Ishikawa (cell line): ENCODE measurements around the gene ZNF469.

Experiments
- CEBPB ChIP-seq: IDR thresholded peaks from 2 replicates; pipeline ENCODE4 v1.6.1; 2012
- CREB1 ChIP-seq: IDR thresholded peaks from 2 replicates; pipeline ENCODE4 v1.6.1; 2012; ENCODE audit warnings: low read depth
- EGR1 ChIP-seq: IDR thresholded peaks from 2 replicates; pipeline ENCODE4 v1.6.1; 2012
- EP300 ChIP-seq: IDR thresholded peaks from 2 replicates; pipeline ENCODE4 v1.6.1; 2012; ENCODE audit warnings: borderline replicate concordance
- FOXM1 ChIP-seq: IDR thresholded peaks from 2 replicates; pipeline ENCODE4 v1.6.1; 2012; ENCODE audit warnings: low read depth, borderline replicate concordance
- NFIC ChIP-seq: IDR thresholded peaks from 2 replicates; pipeline ENCODE4 v1.6.1; 2012
- RAD21 ChIP-seq: IDR thresholded peaks from 2 replicates; pipeline ENCODE4 v1.6.1; 2012; ENCODE audit warnings: low read depth
- TAF1 ChIP-seq: IDR thresholded peaks from 2 replicates; pipeline ENCODE4 v1.6.1; 2012; ENCODE audit warnings: low read depth, mild to moderate bottlenecking
- TCF12 ChIP-seq: IDR thresholded peaks from 2 replicates; pipeline ENCODE4 v1.6.1; 2012; ENCODE audit warnings: low read depth
- TEAD4 ChIP-seq: IDR thresholded peaks from 2 replicates; pipeline ENCODE4 v1.6.1; 2012
- YY1 ChIP-seq: IDR thresholded peaks from 2 replicates; pipeline ENCODE4 v1.6.1; 2012; ENCODE audit warnings: low read depth
- ZBTB7A ChIP-seq: IDR thresholded peaks from 2 replicates; pipeline ENCODE4 v1.6.1; 2012; ENCODE audit warnings: low read depth
- TF ChIP-seq, protein P1 (sequence below): IDR thresholded peaks from 2 replicates; pipeline ENCODE4 v1.6.1; 2012
- TF ChIP-seq, protein P2 (sequence below): IDR thresholded peaks from 2 replicates; pipeline ENCODE4 v1.6.1; 2012; ENCODE audit warnings: low read depth, mild to moderate bottlenecking
- TF ChIP-seq, protein P3 (sequence below): IDR thresholded peaks from 2 replicates; pipeline ENCODE4 v1.6.1; 2012

ZNF469 gene

DNA sequence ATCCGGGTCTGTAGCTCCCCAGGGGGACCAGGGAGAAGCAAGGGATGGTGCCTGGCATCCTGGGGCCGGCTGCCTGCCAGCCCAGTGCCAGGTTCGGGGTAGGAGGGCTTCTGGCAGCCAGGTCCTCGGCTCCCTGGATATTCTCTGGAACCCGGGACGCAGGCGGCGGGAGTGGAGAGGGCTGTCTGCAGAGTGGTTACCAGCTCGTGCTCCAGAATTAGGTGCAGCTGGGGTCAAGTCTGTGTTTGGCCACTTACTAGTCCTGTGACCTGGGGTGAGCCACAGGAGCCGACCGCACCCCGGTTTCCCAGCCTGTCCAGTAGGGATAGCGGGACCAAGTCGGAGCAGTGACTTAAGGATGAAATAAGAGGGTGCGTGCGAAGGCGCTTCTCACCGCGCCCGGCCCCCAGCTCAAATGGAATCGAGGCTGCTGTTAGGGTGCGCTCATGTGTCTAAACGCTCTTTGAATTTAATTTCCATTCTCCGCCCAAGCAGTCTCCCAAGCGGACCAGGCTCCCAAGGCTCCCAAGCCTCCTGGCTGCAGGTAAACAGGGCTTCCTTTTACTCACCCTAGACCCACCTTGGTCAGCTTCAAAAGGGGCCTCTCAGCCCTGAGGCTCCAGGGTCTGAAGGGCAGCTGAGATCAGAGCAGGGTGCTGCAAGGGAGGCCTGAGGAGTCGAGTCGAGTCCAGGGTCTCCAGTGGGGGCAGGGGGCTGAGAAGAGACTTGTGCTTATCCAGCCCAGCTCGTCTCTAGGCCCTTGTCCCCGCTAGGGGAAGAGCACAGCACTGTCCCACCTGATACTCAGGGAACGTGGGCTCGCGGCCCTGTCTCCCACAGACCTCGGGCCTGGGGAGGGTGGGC is 28.3 kb upstream of the ZNF469 start:
- TF ChIP-seq NFIC (no peak), CREB1 (no peak), TEAD4 (no peak), RAD21 (no peak), YY1 (no peak), TAF1 (no peak), EGR1 (no peak)
- TF ChIP-seq, protein P1, sequence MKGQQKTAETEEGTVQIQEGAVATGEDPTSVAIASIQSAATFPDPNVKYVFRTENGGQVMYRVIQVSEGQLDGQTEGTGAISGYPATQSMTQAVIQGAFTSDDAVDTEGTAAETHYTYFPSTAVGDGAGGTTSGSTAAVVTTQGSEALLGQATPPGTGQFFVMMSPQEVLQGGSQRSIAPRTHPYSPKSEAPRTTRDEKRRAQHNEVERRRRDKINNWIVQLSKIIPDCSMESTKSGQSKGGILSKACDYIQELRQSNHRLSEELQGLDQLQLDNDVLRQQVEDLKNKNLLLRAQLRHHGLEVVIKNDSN: no peak
- TF ChIP-seq, protein P2, sequence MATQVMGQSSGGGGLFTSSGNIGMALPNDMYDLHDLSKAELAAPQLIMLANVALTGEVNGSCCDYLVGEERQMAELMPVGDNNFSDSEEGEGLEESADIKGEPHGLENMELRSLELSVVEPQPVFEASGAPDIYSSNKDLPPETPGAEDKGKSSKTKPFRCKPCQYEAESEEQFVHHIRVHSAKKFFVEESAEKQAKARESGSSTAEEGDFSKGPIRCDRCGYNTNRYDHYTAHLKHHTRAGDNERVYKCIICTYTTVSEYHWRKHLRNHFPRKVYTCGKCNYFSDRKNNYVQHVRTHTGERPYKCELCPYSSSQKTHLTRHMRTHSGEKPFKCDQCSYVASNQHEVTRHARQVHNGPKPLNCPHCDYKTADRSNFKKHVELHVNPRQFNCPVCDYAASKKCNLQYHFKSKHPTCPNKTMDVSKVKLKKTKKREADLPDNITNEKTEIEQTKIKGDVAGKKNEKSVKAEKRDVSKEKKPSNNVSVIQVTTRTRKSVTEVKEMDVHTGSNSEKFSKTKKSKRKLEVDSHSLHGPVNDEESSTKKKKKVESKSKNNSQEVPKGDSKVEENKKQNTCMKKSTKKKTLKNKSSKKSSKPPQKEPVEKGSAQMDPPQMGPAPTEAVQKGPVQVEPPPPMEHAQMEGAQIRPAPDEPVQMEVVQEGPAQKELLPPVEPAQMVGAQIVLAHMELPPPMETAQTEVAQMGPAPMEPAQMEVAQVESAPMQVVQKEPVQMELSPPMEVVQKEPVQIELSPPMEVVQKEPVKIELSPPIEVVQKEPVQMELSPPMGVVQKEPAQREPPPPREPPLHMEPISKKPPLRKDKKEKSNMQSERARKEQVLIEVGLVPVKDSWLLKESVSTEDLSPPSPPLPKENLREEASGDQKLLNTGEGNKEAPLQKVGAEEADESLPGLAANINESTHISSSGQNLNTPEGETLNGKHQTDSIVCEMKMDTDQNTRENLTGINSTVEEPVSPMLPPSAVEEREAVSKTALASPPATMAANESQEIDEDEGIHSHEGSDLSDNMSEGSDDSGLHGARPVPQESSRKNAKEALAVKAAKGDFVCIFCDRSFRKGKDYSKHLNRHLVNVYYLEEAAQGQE: no peak

DNA sequence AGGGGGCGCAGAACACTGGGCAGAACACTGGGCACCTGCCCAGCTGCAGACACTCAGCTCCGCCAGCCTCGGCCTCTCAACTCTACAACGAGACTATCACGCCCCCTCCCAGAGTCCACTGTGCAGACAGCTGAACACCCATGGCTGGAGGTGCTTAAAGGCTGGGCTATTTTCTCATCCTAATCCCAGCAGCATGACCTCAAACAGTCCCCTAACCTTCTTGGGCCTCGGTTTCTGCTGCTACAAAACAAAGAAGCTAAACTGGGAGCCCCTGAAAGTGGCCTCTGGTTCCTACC is 27.7 kb upstream of the ZNF469 start:
- TF ChIP-seq RAD21 (no peak), EP300 (no peak), ZBTB7A (no peak), FOXM1 (no peak), EGR1 (no peak), CEBPB (no peak), TEAD4 (no peak), NFIC (no peak)
- TF ChIP-seq, protein P2: no peak

DNA sequence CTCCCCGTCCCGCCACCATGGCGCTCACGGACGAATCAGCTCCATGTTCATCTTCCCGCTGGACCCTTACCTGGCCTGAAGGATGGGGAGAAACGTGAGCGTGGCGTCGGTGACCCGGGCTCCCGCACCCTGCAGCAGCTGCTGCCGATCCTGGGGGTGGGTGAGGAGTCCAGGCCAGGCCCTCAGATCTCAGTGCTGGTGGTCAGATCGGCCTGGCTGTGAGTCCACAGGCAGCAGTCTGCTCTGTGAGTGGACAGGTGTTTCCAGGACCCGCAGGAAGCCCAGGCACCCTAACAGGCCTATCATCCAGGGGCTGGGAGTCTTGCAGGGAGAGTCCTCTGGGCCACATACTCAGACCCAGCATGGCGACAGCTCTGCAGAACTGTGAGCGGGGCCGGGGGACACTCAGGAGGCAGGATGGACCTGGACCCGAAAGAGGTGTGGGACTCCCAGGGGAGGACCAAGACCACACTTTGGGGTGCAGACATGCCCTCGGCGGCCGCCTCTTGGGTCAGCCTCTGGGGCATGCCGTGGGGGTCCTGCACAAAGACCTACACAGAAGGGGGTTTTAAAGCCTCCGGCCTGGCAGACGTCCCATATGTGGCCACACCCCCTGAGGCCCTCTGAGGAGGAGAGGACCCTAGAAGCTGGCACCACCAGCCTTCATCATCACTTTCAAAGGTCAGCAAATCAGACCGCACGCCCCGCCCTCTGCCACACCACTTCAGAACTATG is 27.2 kb upstream of the ZNF469 start:
- no peak for TF ChIP-seq TAF1
- no peak for TF ChIP-seq CEBPB
- no peak for TF ChIP-seq TEAD4
- TF ChIP-seq YY1: no peak
- TF ChIP-seq, protein P1: no peak
- TF ChIP-seq FOXM1: no peak
- no peak for TF ChIP-seq EGR1
- TF ChIP-seq, protein P2: no peak
- no peak for TF ChIP-seq TCF12
- no peak for TF ChIP-seq NFIC
- TF ChIP-seq EP300: no peak
- TF ChIP-seq, protein P3, sequence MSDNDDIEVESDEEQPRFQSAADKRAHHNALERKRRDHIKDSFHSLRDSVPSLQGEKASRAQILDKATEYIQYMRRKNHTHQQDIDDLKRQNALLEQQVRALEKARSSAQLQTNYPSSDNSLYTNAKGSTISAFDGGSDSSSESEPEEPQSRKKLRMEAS: no peak
- TF ChIP-seq CREB1: no peak
- no peak for TF ChIP-seq ZBTB7A
- no peak for TF ChIP-seq RAD21

DNA sequence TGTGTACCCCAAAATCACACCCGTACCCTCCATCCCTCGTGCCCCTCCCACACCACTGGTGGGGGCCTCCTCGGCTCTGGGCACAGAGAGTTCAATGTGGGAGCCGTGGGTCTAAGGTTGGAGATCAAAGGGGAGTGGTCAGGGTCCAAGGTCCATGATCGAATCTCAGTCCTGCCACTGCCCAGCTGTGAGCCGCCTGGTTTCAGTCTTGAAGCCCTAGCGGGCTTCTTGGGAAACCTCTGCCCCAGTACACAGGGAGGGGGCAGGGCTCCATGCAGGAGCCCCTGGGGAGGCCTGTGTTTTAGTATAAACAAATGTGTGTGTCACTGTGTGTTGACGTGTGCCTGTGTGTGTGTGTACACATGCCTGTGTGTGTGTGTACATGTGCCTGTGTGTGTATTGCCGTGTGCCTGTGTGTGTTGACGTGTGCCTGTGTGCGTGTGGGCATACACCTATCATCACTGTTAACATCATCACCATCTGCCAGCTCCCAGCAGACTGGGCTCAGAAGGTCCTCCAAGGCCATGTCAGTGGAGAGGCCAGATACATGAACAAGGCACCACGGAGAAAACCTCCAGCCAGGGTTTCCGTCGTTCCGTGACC is 26.5 kb upstream of the ZNF469 start:
- TF ChIP-seq, protein P1: no peak
- TF ChIP-seq EP300: no peak
- TF ChIP-seq EGR1: no peak
- TF ChIP-seq TAF1: no peak
- no peak for TF ChIP-seq CEBPB
- TF ChIP-seq NFIC: no peak
- TF ChIP-seq CREB1: no peak
- TF ChIP-seq TEAD4: no peak
- TF ChIP-seq, protein P3: no peak
- TF ChIP-seq TCF12: no peak
- no peak for TF ChIP-seq YY1
- no peak for TF ChIP-seq ZBTB7A
- TF ChIP-seq, protein P2: no peak
- TF ChIP-seq RAD21: no peak
- TF ChIP-seq FOXM1: no peak
